ENCODE measurements around the gene SH2D4B.

The SH2D4B gene

DNA sequence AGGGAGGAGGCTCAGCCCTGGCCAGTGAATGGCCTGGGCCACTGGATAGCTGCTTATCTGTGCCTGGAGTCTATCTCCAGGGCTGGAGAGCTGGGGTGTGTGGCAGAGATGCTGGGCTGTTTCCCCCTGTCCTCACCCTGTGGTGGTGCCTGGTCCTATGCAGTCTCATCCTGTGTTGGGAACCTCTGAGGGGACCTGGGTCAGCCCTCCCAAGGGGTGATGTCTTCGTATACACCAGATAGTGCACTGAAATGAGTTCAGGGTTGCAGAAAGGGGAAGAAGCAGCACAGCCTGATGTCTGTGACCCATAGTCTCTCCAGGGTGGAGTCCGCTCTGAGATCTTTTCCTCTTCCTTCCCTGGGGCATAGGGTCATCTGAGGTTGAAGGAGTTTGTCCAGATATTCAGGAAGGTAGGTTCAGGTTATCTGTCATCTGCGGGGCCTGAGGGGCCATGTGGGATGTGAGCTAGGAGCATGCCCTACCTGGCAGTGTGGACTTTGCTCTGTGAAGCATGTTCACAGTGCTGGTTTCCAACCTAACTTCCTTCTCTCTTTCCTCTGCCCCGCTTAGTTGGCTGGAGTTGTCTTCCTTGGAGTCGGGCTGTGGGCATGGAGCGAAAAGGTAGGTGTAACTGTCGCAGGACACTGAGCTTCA, 33.4 kb upstream of the SH2D4B start:
- no peak for DNase-seq

DNA sequence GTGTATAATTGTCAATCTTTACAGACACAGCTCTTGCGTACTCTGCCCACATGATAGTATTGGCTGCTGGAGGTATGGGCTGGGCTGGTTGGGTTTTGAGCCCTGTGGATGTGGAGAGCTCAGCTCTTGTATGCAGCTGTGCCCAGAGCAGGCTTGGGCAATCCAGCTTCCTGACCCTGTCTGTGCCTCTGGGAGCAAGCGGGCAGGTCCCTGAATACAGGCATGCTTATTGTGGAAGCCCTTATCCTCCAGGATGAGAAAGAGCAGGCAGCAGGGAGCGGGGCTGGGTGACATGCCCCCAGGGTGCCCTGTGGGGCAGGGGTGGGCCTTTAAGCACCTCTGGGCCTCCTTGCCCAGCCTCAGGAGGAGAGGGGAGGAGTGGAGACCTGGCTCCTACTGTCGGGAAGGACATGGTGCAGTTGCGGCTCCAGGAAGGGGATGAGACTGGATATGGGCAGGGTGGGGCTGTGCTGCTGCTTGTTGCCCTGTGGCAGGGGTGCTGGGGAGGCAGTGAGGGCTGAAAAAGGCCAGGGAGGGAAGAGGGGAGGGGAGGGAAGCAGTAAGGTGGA, 32.7 kb upstream of the SH2D4B start:
- DNase-seq: no peak

DNA sequence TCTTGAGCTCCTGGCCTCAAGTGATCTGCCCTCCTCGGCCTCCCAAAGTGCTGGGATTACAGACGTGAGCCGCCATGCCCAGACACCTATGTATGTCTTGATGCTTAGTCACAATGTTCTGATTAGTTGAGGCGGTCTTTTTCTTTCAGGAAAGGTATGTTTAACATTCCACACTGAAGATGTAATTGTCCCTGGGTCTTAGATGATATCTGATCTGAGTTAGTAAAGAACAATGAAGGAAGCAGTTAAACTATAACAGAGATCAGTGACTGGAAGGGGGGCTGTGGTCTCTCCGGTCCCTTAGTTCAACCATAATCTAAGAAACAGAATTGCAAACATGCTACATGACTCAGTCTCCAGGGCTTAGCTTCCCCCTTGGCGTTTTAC, 31.5 kb upstream of the SH2D4B start:
- no peak for DNase-seq

DNA sequence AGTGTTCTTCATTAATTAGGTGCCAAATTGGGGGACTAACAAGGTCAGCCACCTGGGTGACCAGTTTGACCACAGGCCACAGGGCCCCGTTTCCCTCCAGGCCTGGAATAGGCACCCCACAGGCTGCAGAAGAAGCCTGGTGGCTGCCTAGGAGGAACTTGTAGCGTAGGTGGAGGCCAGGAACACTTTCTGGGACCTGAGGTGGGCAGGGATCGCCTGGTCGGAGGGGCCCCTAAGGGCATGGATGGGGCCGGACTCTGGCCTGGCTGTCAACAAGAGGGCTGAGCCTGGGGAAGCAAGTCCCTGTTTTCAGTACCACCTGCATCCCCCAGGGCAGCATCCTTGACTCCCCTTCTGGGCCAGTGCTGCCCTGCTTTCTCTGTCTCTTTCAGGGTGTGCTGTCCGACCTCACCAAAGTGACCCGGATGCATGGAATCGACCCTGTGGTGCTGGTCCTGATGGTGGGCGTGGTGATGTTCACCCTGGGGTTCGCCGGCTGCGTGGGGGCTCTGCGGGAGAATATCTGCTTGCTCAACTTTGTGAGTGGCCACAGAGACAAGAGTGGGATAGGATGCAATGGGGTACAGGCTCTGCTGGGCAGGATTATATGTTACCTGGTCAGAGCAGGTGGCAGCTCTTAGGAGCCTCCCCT, 30.7 kb upstream of the SH2D4B start:
- no peak for DNase-seq

DNA sequence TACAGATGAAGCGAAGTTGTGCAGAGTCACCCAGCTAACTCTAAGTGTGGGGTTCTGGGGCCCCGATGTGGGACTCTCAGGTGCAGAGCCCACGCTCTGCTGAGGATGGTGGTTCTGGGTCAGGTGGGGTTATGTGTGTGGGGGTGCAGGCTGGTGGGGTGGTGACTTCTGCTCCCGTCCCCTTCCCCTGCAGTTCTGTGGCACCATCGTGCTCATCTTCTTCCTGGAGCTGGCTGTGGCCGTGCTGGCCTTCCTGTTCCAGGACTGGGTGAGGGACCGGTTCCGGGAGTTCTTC, 28.6 kb upstream of the SH2D4B start:
- no peak for DNase-seq

DNA sequence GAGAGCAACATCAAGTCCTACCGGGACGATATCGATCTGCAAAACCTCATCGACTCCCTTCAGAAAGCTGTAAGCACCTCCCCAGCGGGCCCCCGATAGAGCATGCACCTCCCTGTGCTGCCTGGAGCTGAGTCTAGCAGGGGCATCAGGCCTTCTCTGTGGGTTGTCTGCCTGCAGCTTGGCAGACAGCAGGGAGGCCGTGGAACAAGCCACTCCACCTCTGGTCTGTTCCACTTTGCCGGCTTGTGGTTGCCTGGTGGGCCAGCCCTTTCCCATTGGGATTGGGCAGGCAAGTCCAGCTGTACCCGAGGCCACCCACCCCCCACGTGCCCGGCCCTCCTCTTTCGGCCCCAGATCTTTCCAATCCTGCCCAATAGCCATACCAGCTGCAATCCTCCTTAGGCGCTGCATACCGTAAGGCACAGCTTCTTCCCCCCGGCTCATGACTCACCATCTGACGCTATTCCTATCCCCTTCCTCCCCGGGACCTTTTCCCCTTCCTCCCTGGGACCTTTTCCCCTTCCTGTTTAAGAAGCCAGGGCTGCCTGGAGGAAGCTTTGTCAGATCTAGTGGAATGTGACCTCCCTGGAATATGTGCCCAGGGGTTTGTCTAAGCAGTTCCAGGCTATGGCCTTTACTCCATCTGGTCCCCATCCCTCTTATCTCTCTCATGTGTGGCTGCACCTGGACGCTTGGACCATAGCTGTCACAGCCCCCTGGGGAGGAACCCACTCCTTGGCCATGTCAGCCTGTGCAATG, 28.1 kb upstream of the SH2D4B start:
- DNase-seq: no peak

DNA sequence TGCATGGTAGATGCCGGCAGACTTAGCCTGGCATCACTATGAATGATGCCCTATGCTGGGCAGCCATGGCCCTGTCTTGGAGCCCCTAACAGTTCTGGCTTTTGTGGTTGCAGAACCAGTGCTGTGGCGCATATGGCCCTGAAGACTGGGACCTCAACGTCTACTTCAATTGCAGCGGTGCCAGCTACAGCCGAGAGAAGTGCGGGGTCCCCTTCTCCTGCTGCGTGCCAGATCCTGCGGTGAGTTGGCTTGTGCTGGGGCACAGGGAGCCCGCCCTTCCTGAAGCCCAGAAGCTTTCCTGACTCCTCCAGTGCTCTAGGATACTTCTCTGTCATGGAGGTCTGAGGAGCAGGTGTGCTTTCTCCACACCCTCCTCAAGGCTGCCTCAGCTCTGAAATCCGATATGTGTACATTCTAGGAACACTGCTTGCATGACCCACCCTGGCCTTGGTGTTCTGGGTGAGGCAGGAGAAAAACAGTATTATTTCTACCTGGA, 25.6 kb upstream of the SH2D4B start:
- DNase-seq: no peak

DNA sequence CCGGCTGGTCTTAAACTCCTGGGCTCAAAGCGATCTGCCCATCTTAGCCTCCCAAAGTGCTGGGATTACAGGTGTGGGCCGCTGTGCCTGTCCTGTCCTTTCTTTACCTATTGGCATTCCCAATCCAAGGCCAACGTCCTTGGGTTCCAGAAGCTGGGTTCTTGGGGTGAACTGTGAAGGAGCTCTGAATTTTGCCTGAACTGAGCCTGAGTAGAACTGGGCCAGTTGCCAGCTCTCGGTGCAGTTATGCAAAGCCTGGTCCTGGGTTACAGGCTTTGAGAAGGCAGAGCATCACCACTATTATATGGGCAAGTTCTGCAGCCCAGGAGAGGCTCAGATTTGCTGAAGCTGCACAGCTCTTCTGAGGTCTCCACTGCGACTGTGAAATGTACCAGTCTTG, 24.6 kb upstream of the SH2D4B start:
- DNase-seq: no peak

DNA sequence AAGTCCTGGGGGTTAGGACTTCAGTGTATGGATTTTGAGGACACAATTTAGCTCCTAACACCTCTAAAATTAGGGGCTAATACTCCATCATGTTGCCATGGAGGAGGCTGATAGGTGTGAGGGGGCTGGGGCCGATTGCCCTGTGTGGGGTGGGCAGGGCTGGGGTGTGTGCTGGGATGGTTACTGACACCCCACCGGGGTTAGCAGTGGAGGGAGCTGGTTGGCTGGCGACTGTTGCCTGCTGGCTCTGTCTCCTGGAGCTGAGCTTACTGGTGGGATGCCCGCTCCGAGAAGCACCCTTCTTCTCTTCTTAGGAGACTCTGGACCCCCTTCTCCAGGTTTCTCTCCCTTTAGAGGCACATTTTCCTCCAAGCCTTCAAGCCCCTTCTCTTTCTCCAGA, 22.2 kb upstream of the SH2D4B start:
- no peak for DNase-seq

DNA sequence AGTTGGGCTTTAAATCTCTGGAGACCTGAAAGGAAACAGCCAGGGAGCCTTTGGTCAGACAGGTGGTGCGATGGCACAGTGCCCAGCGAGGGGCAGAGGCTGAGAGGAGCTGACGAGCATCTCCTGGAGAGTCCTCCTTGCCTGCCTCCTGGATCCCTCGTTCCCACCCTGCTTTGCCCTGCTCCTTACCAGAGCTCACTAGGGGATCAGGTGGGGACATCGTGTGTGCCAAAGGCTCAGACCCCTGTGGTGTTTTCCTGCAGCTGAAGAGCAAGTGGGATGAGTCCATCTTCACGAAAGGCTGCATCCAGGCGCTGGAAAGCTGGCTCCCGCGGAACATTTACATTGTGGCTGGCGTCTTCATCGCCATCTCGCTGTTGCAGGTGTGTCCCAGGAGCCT, 21.8 kb upstream of the SH2D4B start:
- no peak for DNase-seq

DNA sequence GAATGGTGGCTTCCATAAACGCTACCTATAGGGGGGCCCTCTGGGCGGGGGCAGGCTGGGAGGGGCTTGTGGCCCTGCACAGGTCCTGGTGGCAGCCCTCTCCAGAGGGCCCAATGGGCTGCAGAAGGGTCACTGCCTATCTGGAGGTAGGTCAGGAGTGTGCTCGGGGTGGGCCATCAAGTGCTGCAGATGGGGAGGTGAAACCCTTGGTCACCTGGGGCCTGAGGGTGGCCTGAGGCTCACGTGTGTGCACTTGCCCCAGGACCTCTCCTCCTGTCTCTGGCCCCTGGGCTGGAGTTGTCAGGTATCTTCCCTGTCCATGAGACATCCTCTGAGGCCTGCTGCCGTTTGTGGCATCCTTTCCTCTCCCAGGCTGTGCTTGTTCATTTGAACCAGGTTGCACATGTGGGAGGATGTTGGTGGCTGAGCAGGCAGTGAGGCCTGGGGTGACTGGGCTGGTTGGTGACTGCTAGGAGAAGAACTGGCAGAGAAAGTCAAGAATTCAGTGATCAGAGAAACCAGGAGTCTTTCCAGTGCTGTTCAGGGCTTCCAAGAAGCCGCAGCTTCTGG, 21.1 kb upstream of the SH2D4B start:
- DNase-seq: no peak

DNA sequence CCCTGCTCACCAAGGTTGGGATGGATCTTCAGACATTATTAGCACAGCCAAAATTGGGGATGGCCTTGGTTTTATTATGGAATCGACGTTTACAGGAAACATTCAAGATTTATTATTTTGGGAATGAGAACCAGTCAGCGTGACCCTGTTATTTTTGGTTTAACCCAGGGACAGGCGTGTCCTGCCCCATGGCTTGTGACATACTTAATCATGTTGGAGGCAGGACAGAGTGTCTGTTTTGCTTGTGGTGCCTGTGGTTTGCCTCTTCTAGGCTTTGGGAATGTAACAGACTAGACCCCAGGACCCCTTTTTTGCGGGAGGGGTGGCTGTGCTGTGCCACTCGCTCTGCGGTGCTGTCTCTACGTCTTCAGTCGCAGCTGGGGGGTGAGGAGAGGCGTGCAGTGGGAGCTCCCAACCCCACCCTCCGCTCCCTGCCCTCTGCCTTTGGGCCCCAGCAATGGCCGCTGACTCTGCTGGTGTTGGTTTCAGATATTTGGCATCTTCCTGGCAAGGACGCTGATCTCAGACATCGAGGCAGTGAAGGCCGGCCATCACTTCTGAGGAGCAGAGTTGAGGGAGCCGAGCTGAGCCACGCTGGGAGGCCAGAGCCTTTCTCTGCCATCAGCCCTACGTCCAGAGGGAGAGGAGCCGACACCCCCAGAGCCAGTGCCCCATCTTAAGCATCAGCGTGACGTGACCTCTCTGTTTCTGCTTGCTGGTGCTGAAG, 20.1 kb upstream of the SH2D4B start:
- DNase-seq: no peak

DNA sequence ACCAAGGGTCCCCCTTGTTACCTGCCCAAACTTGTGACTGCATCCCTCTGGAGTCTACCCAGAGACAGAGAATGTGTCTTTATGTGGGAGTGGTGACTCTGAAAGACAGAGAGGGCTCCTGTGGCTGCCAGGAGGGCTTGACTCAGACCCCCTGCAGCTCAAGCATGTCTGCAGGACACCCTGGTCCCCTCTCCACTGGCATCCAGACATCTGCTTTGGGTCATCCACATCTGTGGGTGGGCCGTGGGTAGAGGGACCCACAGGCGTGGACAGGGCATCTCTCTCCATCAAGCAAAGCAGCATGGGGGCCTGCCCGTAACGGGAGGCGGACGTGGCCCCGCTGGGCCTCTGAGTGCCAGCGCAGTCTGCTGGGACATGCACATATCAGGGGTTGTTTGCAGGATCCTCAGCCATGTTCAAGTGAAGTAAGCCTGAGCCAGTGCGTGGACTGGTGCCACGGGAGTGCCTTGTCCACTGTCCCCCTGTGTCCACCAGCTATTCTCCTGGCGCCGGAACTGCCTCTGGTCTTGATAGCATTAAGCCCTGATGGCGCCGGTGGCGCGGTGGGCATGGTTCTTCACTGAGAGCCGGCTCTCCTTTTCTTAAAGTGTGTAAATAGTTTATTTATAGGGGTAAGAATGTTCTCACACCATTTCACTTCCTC, 19.4 kb upstream of the SH2D4B start:
- no peak for DNase-seq

DNA sequence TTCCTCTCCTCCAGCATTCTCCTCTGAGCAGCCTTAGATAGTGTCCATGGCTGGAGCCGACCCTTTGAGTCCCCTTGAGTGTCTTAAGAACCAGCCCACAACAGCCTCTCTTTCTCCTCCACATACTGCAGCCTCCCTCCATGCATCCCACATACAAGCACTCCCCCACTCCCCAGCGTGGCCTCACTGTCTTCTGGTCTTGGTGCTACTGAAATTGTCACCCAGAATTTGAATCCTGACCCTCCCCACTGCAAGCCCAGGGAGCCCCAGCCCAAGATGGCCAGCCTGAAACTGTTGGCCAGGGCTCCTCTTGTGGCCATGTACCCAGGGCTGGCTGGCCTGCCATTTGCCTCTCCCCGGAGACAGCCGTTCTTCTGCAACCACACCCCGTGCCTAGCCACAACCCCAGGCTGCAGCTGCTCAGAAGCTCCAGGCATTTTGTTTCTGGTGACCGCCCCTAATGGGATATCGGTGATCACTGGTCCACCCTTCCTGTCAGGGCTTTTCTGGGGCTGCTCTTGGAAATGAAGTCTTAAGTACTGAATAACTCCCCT, 18.8 kb upstream of the SH2D4B start:
- DNase-seq: no peak

DNA sequence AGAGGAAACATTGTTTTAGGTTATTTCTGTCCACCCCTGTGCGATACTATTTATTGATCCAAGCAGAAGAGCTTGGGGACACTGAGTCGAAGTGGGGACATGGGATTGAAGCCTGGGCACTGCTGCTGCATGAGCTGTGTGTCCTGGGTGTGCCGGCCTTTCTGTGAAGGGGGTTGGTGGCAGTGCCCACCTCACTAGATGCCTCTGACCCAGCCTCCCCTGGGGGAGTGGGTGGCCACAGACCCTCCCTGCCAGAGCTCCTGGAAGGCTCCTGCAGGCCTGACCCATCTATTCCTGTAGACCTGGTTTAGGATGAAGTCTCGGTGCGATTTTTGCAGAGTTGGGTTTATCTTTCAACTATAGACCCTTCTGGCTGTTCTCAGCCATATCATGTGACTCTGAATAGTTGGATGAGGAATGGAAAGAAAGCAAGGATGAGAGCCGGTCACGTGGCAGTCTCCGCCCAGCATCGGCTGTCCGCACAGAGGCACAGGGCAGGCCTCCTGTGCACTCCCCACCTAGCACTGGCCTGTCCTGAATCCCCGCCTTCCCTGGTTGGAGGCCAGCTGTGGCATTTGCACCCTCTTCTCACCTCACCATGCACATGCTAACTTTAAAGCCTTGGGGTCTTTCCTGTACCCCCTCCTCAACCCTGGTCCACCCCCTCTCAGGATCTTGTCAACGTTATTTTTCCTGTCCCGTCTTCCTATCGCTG, 17.6 kb upstream of the SH2D4B start:
- no peak for DNase-seq

DNA sequence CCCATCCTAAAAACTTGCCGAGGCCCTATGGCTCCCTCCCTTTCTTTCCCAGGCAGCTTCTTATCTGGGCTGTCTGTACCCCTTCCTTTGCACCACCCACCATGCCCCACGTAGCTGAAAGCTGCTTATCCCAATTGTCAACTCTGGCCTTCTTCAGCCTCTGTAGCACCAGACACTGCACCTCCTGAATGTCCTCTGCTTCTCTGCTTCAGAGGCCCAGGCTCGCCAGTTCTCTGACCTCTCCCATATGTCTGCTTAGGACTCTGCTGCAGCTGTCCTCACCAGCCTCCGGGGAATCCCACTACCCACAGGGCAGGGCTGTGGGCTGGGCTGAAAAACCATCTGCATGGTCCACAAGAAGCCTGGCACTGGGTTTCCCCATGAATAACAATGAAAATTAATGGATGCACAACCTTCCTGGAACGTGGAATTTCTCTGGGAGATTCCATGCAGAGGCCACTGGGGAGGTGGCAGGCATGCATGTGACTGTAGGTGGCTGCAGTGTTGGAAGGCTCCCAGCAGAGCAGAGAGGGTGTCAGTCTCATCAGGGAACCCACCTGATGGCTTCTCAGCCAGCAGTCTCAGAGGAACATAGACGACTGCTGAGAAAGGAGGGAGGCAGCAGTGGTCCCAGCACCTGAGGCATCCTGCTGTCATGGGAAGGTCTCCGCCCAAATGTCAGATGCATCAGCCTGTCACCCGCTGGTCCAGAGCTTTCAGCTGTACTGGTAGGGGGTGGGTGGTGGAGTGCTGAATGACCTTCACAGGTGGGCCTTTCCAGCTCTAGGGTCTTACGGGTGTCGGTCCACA, 16.8 kb upstream of the SH2D4B start:
- DNase-seq: no peak

DNA sequence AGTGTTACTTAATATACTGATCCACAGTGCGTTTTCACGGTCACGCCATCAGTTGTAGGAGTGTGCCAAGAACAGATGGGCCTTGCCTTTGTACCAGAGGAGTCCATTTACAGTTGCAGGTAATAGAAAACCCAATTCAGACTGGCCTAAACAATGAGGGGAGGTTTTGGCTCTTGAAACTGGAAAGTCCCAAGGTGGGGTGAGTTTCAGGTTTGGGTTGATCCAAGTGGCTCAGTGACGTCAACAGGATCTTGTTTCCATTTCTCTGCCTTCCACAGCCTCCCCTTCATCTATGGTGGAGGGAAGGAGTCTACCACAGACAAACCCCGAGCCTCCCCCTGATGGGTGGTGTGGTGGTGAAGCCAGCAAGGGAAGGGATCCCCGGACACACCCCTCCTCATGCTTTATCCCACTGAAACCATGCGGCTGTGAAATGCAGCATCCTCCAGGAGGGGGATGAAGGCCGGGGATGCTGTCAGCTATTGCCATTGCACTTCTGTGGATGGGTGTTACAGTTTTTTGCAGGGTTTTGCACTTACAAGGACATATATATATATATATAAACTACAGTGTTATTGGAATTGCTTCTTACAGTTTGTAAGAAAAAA, 14.8 kb upstream of the SH2D4B start:
- no peak for DNase-seq

DNA sequence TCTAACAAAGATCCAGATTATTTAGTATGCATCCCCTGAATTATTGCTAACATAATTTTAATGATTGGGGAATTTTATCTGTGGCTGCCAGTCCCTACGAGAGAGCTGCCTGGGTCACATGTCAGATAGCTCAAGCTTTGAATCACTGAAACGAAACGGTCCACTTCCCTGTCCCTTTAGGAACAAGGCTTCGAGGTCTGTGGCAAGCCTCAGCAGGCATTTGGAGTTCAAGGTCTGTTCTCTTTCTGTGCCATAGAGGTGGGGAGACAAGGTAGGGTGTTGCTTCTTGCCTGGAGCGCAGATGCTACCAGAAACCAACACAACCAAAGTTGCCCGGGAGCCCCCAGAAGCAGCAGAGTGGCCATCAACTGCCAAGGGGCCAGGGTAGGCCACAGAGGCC, 13.9 kb upstream of the SH2D4B start:
- no peak for DNase-seq

DNA sequence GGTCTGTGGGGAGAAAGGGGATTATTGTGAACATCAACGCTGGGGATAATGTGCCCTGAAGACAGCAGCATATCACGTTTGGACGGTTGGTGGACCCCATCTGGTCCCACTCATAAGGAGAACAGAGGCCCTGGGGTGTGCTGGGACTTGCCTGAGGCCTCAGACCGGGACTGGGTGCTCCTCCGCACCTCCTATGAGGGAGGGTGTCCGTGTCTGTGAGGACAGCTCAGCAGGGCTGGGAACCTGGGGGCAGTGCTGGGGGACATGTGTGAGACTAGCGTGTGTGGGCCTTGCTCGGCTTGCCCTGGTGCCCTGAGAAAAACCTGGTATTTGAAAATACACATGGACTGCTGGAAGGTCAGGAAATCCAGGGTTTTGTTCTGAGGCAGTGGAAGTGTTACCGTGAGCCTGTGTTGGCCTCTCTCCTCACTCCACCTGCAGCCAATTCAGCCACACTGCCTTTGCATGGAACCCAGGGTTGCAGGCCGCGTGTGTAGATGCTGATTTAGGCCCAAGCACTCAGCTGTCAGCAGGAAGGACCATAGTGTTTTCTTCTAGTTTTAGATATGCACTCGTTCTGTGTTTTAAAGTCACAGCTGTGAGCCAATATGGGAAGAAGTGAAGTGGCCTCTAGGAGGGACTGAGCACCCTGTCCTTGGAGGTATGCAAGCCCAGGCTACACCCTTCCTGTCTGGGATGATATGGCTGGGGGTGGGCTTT, 13.4 kb upstream of the SH2D4B start:
- DNase-seq: no peak
